A673 (cell line): ENCODE data around the gene NKD2. TPM values are rescaled to one million over a fixed set of nuclear protein-coding genes. Genes with fewer than 3 reads are reported as not detected.

Source experiments
- BruUV-seq: library from RNA; stranded (reverse); fragments of 400-500 nt; replicated peaks from 2 replicates; lab custom pipeline; 2021; lab: Mats Ljungman, UMichigan
- CTCF ChIA-PET: fragments of 300-600 bp; sonication (Branson Sonifier 250); formaldehyde crosslinking; loops from one replicate; lab custom pipeline; 2022; ENCODE audit warnings: antibody characterized with exemption; lab: Charles Lee
- POLR2A ChIA-PET: fragments of 300-600 bp; sonication (Branson Sonifier 250); formaldehyde crosslinking; loops from one replicate; lab custom pipeline; 2022; ENCODE audit warnings: antibody characterized with exemption; ENCODE audit not compliant: low non-redundant PET; lab: Charles Lee
- DNase-seq: peaks from one replicate; pipeline ENCODE4 v3.0.0-alpha.2; 2015; ENCODE audit warnings: low spot score
- H3K27ac ChIP-seq: fragments of 200-600 bp; sonication (generic); 2 replicates; pipeline ENCODE4 v1.5.1; 2016; ENCODE audit warnings: mixed run types, low read depth, mild to moderate bottlenecking, mixed read lengths, antibody characterized with exemption, low read length; ENCODE audit not compliant: poor library complexity, severe bottlenecking
- H3K27me3 ChIP-seq: fragments of 200-600 bp; sonication (generic); replicated peaks from 2 replicates; pipeline ENCODE4 v1.6.1; 2017; ENCODE audit warnings: mixed run types, low read depth, mild to moderate bottlenecking, mixed read lengths, antibody characterized with exemption, low read length; ENCODE audit not compliant: insufficient read depth, poor library complexity
- H3K36me3 ChIP-seq: fragments of 200-600 bp; sonication (generic); 2 replicates; pipeline ENCODE4 v1.6.1; 2016; ENCODE audit warnings: mixed run types, mild to moderate bottlenecking, mixed read lengths, antibody characterized with exemption, low read length; ENCODE audit not compliant: insufficient read depth, poor library complexity, severe bottlenecking
- H3K4me1 ChIP-seq: fragments of 200-600 bp; sonication (generic); 2 replicates; pipeline ENCODE4 v1.6.1; 2017; ENCODE audit warnings: mixed run types, mild to moderate bottlenecking, mixed read lengths, antibody characterized with exemption, low read length; ENCODE audit not compliant: insufficient read depth, poor library complexity, severe bottlenecking
- H3K4me3 ChIP-seq: fragments of 200-600 bp; sonication (generic); 2 replicates; pipeline ENCODE4 v1.5.1; 2016; ENCODE audit warnings: low read depth, mixed run types, mild to moderate bottlenecking, mixed read lengths, low read length; ENCODE audit not compliant: poor library complexity, severe bottlenecking
- H3K9me3 ChIP-seq: fragments of 200-600 bp; sonication (generic); 2 replicates; pipeline ENCODE4 v1.6.1; 2016; ENCODE audit warnings: mixed run types, low read depth, mild to moderate bottlenecking, mixed read lengths, antibody characterized with exemption, low read length; ENCODE audit not compliant: poor library complexity, severe bottlenecking
- EZH2 ChIP-seq: fragments of 200-600 bp; sonication (generic); IDR thresholded peaks from 2 replicates; pipeline ENCODE4 v1.6.1; 2017; ENCODE audit warnings: borderline replicate concordance, low read depth, mild to moderate bottlenecking, mixed read lengths, antibody characterized with exemption, low read length; ENCODE audit not compliant: poor library complexity, severe bottlenecking
- intact Hi-C: fragments of 100-400 bp; cut with micrococcal nuclease; formaldehyde crosslinking; loops from one replicate; pipeline ENCODE4 v1.10.0; 2022; ENCODE audit not compliant: unreplicated experiment
- total RNA-seq: library from RNA; stranded (reverse); gene quantifications from 2 replicates; pipeline ENCODE4 v1.2.3, GENCODE V29; 2021
- TF ChIP-seq, protein P1 (sequence below): fragments of 300-800, 200-600 bp; sonication (generic); conservative IDR thresholded peaks from 2 replicates; pipeline ENCODE4 v1.5.1; 2017; ENCODE audit warnings: low read depth, mild to moderate bottlenecking, antibody characterized with exemption, low read length, moderate library complexity, mixed read lengths

The NKD2 gene
- total RNA-seq, 1 experiment from 2014 or later: 23.5 TPM

DNA sequence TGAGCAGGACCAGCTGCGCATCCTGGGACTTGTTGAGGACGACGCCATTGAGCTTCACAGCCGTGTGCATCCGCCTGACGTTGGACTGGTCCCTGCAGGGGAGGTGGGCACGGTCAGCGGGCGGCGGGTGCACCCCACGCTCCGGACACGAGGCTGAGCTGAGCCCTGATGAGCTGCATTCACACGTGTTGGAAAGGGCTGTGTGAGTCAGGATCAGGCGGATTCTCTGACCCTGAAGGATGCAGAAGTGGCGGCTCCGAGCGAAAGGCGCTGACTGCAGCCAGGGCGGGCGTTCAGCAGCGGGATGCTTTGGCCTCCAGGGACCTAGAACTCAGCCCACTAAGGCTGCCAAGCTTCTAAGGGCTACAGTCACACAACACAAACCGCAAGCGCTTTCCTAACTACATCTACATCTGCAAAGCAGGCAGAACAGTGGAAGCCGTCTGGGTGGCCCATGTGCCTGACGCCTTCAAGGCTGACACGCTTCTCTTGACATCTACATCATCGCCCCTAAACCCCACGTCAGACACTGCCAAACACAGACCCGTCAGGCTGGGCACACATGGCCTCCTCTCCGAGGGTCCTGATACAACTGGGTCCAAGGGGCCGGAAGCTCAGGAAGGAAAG is 44.9 kb downstream of the NKD2 start:
- H3K27ac ChIP-seq: no peak overlapping the region
- no TSS peak for BruUV-seq
- H3K36me3 ChIP-seq: no peaks in the 10 kb centered on the region
- no peaks in the 10 kb centered on the region for H3K27me3 ChIP-seq
- intact Hi-C loops: no loop called here
- no peak for DNase-seq
- no peak for TF ChIP-seq EZH2
- TF ChIP-seq, protein P1, sequence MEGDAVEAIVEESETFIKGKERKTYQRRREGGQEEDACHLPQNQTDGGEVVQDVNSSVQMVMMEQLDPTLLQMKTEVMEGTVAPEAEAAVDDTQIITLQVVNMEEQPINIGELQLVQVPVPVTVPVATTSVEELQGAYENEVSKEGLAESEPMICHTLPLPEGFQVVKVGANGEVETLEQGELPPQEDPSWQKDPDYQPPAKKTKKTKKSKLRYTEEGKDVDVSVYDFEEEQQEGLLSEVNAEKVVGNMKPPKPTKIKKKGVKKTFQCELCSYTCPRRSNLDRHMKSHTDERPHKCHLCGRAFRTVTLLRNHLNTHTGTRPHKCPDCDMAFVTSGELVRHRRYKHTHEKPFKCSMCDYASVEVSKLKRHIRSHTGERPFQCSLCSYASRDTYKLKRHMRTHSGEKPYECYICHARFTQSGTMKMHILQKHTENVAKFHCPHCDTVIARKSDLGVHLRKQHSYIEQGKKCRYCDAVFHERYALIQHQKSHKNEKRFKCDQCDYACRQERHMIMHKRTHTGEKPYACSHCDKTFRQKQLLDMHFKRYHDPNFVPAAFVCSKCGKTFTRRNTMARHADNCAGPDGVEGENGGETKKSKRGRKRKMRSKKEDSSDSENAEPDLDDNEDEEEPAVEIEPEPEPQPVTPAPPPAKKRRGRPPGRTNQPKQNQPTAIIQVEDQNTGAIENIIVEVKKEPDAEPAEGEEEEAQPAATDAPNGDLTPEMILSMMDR: no peak
- no peak overlapping the region for H3K4me3 ChIP-seq
- POLR2A ChIA-PET: no interaction called here
- CTCF ChIA-PET: interaction anchor here (0.5 to 1.0 kb wide), 3 partner anchors 85 to 114 kb away, joined by 3 to 5 read pairs (median 3); no protein-coding TSS in a partner anchor
- no peaks in the 10 kb centered on the region for H3K9me3 ChIP-seq
- no peaks in the 10 kb centered on the region for H3K4me1 ChIP-seq

DNA sequence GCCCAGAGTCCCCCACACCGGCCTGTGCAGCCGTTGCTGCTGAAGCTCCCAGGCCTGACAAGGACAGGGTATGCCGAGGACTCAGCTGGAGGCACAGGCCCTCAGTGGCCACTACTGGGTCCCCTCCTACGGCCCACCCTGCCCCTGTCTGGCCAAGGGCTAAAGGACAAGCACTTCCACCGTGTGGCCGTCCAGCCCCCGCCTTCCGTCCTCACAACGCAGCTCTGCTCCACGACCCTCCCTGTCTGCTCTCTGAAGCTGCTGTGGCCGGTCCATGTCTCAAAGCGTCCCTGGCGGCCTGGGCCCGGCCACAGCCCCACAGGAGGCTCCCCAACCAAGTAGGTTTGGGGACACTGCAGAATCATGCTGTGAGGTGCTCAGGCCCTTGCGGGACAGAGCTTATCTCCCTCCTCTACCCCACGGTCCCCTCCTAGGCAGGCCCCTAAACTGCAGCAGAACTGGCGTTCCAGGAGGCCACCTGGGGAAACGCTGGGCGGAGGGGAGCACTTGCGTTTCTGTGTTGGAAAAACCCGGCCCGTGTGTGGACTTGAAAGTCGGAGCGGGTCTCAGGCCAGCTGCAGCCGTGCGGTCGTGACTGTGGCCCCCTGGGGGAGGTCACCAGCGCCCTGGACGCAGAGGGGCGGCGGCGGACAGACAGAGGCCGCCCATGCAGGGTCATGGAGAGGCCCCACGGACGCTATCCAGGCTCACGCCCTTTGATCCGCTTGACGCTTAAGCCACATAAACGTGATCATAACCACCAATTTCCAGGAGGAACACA is 45.6 kb downstream of the NKD2 start:
- Histone ChIP-seq H3K4me3 (no peak overlapping the region), H3K4me1 (no peaks in the 10 kb centered on the region), H3K36me3 (no peaks in the 10 kb centered on the region), H3K27me3 (no peaks in the 10 kb centered on the region), H3K9me3 (no peaks in the 10 kb centered on the region), H3K27ac (no peak overlapping the region)
- CTCF ChIA-PET: interaction anchor here (1.0 kb wide), 1 partner anchor 86 kb away, joined by 3 read pairs; no protein-coding TSS in a partner anchor
- TF ChIP-seq, protein P1: no peak
- TF ChIP-seq EZH2: no peak
- DNase-seq: no peak
- POLR2A ChIA-PET: no interaction called here
- intact Hi-C loops: no loop called here
- BruUV-seq: no TSS peak

DNA sequence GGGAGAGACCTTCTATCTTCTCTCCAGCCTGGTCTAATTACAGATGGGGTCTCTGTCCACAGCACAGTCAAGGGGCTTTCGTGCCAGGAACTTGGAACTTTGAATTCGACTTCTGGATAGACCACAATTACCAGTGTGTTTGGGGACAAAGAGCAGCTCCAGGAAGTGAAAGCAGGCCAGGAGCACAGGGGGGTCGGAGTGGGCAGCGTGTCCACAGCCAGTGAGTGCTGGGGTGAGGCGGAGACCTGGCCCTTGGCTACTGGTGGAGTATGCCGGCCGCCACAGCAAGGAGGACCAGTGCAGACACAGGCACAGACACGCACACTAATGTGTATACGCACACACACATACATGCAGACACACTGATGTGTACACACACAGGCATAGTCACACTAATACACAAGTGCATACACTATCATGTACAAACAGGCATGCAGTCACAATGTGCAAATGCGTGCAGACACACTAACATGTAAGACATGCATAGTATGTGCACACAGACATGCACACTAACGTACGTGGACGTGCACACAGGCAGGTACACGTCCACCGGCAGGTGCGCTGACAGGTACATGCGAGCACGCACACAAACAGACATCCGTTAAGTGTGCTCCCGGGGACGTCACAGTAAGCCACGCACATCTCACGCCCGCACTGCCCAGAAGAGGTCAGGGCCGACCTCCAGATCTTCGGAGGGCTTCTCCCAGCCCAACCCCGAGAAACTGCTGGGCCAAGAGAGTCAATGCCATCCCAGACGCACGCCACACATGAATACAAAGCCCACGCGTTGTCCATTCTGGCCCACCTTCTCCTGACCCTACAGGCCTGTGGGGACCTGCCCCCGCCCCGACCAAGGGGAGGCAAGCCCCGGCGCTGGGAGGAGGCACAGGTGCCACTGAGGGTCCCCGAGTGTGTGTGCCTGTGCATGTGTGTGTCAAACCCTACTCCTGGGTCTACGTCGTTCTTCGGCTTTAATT is 46.5 kb downstream of the NKD2 start:
- ChIA-PET POLR2A (no interaction called here), CTCF (no interaction called here)
- BruUV-seq: no TSS peak

More for the DNA sequence above, 46.5 kb downstream of the NKD2 start:
- Histone ChIP-seq H3K27me3 (no peaks in the 10 kb centered on the region), H3K4me1 (no peaks in the 10 kb centered on the region), H3K9me3 (no peaks in the 10 kb centered on the region), H3K4me3 (no peak overlapping the region), H3K27ac (no peak overlapping the region), H3K36me3 (no peaks in the 10 kb centered on the region)
- TF ChIP-seq, protein P1: no peak
- no peak for DNase-seq
- intact Hi-C loops: no loop called here
